IPS-15b (cell line): ENCODE data around the gene ZBTB2.
"Not testable (repeated sequence)": the region's sequence is repeated elsewhere in the genome, so short reads cannot be mapped to it uniquely, and the experiment has no call there.

Experiments used
- H3K27me3 ChIP-seq: one replicate; pipeline ENCODE4 v1.6.1; 2013; ENCODE audit warnings: low read length; ENCODE audit not compliant: control insufficient read depth, insufficient read depth
- H3K36me3 ChIP-seq: one replicate; pipeline ENCODE4 v1.6.1; 2013; ENCODE audit warnings: low read length; ENCODE audit not compliant: control insufficient read depth, insufficient read depth
- H3K4me1 ChIP-seq: one replicate; pipeline ENCODE4 v1.6.1; 2013; ENCODE audit warnings: mild to moderate bottlenecking, low read length; ENCODE audit not compliant: control insufficient read depth, insufficient read depth
- H3K4me3 ChIP-seq: one replicate; pipeline ENCODE4 v1.5.1; 2013; ENCODE audit warnings: low read depth, low read length
- H3K9ac ChIP-seq: one replicate; pipeline ENCODE4 v1.6.1; 2013; ENCODE audit warnings: low read depth, mild to moderate bottlenecking, low read length
- H3K9me3 ChIP-seq: one replicate; pipeline ENCODE4 v1.6.1; 2013; ENCODE audit warnings: mild to moderate bottlenecking, low read length; ENCODE audit not compliant: control insufficient read depth, insufficient read depth

Gene ZBTB2

GRCh38 chr6:151323791-151324487, 67.4 kb downstream of the ZBTB2 start:
- peaks cover 2% of the 10 kb centered on the region for H3K4me1 ChIP-seq
- no peaks in the 10 kb centered on the region for H3K27me3 ChIP-seq
- H3K9me3 ChIP-seq: no peaks in the 10 kb centered on the region
- H3K36me3 ChIP-seq: no peaks in the 10 kb centered on the region
- no peak overlapping the region for H3K9ac ChIP-seq
- H3K4me3 ChIP-seq: no peak overlapping the region

GRCh38 chr6:151322570-151322969, 68.8 kb downstream of the ZBTB2 start:
- Histone ChIP-seq H3K4me1 (peaks cover 2% of the 10 kb centered on the region), H3K4me3 (no peak overlapping the region), H3K27me3 (no peaks in the 10 kb centered on the region), H3K9me3 (no peaks in the 10 kb centered on the region), H3K9ac (no peak overlapping the region), H3K36me3 (no peaks in the 10 kb centered on the region)

- H3K4me1 ChIP-seq: peaks cover 2% of the 10 kb centered on the region
- no peaks in the 10 kb centered on the region for H3K9me3 ChIP-seq
- no peaks in the 10 kb centered on the region for H3K36me3 ChIP-seq
- no peak overlapping the region for H3K9ac ChIP-seq
- no peak overlapping the region for H3K4me3 ChIP-seq
- no peaks in the 10 kb centered on the region for H3K27me3 ChIP-seq
These were observed 69.9 kb downstream of the ZBTB2 start for GRCh38 chr6:151321438-151321837.

GRCh38 chr6:151320140-151320539, 71.2 kb downstream of the ZBTB2 start:
- no peak overlapping the region for H3K9ac ChIP-seq
- no peaks in the 10 kb centered on the region for H3K27me3 ChIP-seq
- H3K4me3 ChIP-seq: no peak overlapping the region
- peaks cover 2% of the 10 kb centered on the region for H3K4me1 ChIP-seq
- H3K9me3 ChIP-seq: no peaks in the 10 kb centered on the region
- H3K36me3 ChIP-seq: no peaks in the 10 kb centered on the region

- Histone ChIP-seq H3K27me3 (no peaks in the 10 kb centered on the region), H3K4me3 (no peak overlapping the region), H3K4me1 (peaks cover 3% of the 10 kb centered on the region), H3K36me3 (no peaks in the 10 kb centered on the region), H3K9me3 (no peaks in the 10 kb centered on the region), H3K9ac (no peak overlapping the region)
These were observed 73.4 kb downstream of the ZBTB2 start for GRCh38 chr6:151317995-151318365.

- no peaks in the 10 kb centered on the region for H3K27me3 ChIP-seq
- H3K36me3 ChIP-seq: no peaks in the 10 kb centered on the region
- no peaks in the 10 kb centered on the region for H3K9me3 ChIP-seq
- peaks cover 6% of the 10 kb centered on the region for H3K4me1 ChIP-seq
- H3K9ac ChIP-seq: no peak overlapping the region
- H3K4me3 ChIP-seq: no peak overlapping the region
These were observed 74.0 kb downstream of the ZBTB2 start for GRCh38 chr6:151317103-151317994.

GRCh38 chr6:151315661-151316060, 75.7 kb downstream of the ZBTB2 start:
- H3K36me3 ChIP-seq, H3K27me3 ChIP-seq, H3K9me3 ChIP-seq, H3K9ac ChIP-seq, H3K4me1 ChIP-seq, H3K4me3 ChIP-seq: not testable (repeated sequence)
